CD4-positive, alpha-beta T cell treated with Interferon alpha-2 for 1 hour (primary cell): ENCODE data around the gene AGAP1.

Experiments used
- DNase-seq, 2 donors: peaks; one replicate each; pipeline ENCODE4 v3.0.0-alpha.2; 2020 to 2022

Gene AGAP1

GRCh38 chr2:235697041-235697440 is 203.2 kb downstream of the AGAP1 start:
- no peak for DNase-seq

- no peak for DNase-seq
Measured at GRCh38 chr2:235698028-235698427, 204.2 kb downstream of the AGAP1 start.

GRCh38 chr2:235698491-235698890 is 204.6 kb downstream of the AGAP1 start:
- no peak for DNase-seq

GRCh38 chr2:235699576-235699975 is 205.7 kb downstream of the AGAP1 start:
- no peak for DNase-seq

- no peak for DNase-seq
Measured at GRCh38 chr2:235701206-235701981, 207.6 kb downstream of the AGAP1 start.

GRCh38 chr2:235702186-235702585 is 208.3 kb downstream of the AGAP1 start:
- no peak for DNase-seq

- no peak for DNase-seq
Measured at GRCh38 chr2:235703711-235704295, 210.0 kb downstream of the AGAP1 start.

GRCh38 chr2:235705296-235705695 is 211.5 kb downstream of the AGAP1 start:
- DNase-seq = no peak

GRCh38 chr2:235706506-235706905 is 212.7 kb downstream of the AGAP1 start:
- DNase-seq = no peak

GRCh38 chr2:235707411-235708096 is 213.7 kb downstream of the AGAP1 start:
- no peak for DNase-seq

- DNase-seq = no peak
Measured at GRCh38 chr2:235709124-235709813, 215.4 kb downstream of the AGAP1 start.

GRCh38 chr2:235709969-235710879 is 216.4 kb downstream of the AGAP1 start:
- no peak for DNase-seq

- DNase-seq = no peak
Measured at GRCh38 chr2:235710933-235711332, 217.1 kb downstream of the AGAP1 start.

- no peak for DNase-seq
Measured at GRCh38 chr2:235711527-235711926, 217.7 kb downstream of the AGAP1 start.

GRCh38 chr2:235712176-235712575 is 218.3 kb downstream of the AGAP1 start:
- DNase-seq = no peak

GRCh38 chr2:235713189-235713588 is 219.3 kb downstream of the AGAP1 start:
- no peak for DNase-seq

- DNase-seq = no peak
Measured at GRCh38 chr2:235715601-235716000, 221.8 kb downstream of the AGAP1 start.

- DNase-seq = no peak
Measured at GRCh38 chr2:235716875-235717496, 223.1 kb downstream of the AGAP1 start.

GRCh38 chr2:235719146-235719942 is 225.5 kb downstream of the AGAP1 start:
- no peak for DNase-seq

- no peak for DNase-seq
Measured at GRCh38 chr2:235721625-235722024, 227.8 kb downstream of the AGAP1 start.

- DNase-seq = no peak
Measured at GRCh38 chr2:235722869-235723268, 229.0 kb downstream of the AGAP1 start.
